Stomach (tissue), 9 donors: ENCODE measurements around the gene CNTN6. TPM values are rescaled to one million over a fixed set of nuclear protein-coding genes. Genes with fewer than 3 reads are reported as not detected.

ENCODE experiments used
- DNase-seq, 2 donors: peaks; one replicate each; pipeline versions ENCODE4 v3.0.0 to v3.0.0-alpha.2; 2013 to 2019
- H3K27ac ChIP-seq, 5 donors: fragments of 200-600 bp in 4 of 5; sonication (generic) in 4 of 5; one replicate each; pipeline ENCODE4 v1.5.1; 2013 to 2019; ENCODE audit warnings: mild to moderate bottlenecking in 1 of 5, moderate library complexity in 1 of 5
- H3K27me3 ChIP-seq, 3 donors: fragments of 200-600 bp; sonication (generic); one replicate each; pipeline ENCODE4 v1.5.1; 2017 to 2019; ENCODE audit warnings: mixed run types in 1 of 3
- H3K36me3 ChIP-seq, 4 donors: fragments of 200-600 bp; sonication (generic); 1 replicate in 3 of 4; 2 replicates in 1 of 4; pipeline ENCODE4 v1.5.1; 2016 to 2019
- H3K4me1 ChIP-seq, 4 donors: fragments of 200-600 bp; sonication (generic); one replicate each; pipeline ENCODE4 v1.5.1; 2016 to 2019
- H3K4me3 ChIP-seq, 4 donors: fragments of 200-600 bp; sonication (generic) in 3 of 4; one replicate each; pipeline ENCODE4 v1.5.1; 2016 to 2019; ENCODE audit warnings: mild to moderate bottlenecking in 1 of 4
- H3K9me3 ChIP-seq, 4 donors: fragments of 200-600 bp; sonication (generic); one replicate each; pipeline ENCODE4 v1.5.1; 2016 to 2019
- CTCF ChIP-seq, 7 experiments: fragments of 450-650 bp in 4 of 7; fragments of 200-600 bp in 3 of 7; sonication (generic) in 3 of 7; IDR thresholded peaks; one replicate each; pipeline ENCODE4 v1.5.1; 2016 to 2019; ENCODE audit warnings: antibody characterized with exemption in 7 of 7, control low read depth in 2 of 7, mild to moderate bottlenecking in 1 of 7
- EP300 ChIP-seq: sonication (generic); formaldehyde crosslinking; IDR thresholded peaks from one replicate; pipeline ENCODE4 v1.6.1; 2017; ENCODE audit warnings: antibody characterized with exemption
- POLR2A ChIP-seq, 4 donors: fragments of 450-650 bp; IDR thresholded peaks; one replicate each; pipeline ENCODE4 v1.6.1; 2016; ENCODE audit warnings: antibody characterized with exemption in 4 of 4, control low read depth in 2 of 4, mild to moderate bottlenecking in 1 of 4, moderate library complexity in 1 of 4
- POLR2AphosphoS5 ChIP-seq, 3 donors: sonication (generic); formaldehyde crosslinking; IDR thresholded peaks; one replicate each; pipeline ENCODE4 v1.6.1; 2016; ENCODE audit warnings: antibody characterized with exemption in 3 of 3
- WGBS, 5 donors: extraction: QIAGEN DNeasy Blood & Tissue Kit in 3 of 5; methylation state at CpG; one replicate each; pipeline versions ENCODE4 v1.1.5 to v1.1.7; 2013 to 2018; 5-methylcytosine and 5-hydroxymethylcytosine counted together
- intact Hi-C: fragments of 100-400 bp; cut with DNase I; formaldehyde crosslinking; loops from one replicate; pipeline ENCODE4 v1.15.1; 2023; ENCODE audit warnings: low total_unique reads
- polyA plus RNA-seq, 3 donors: library from polyadenylated mRNA; stranded (reverse); fragments of 200-250 nt; gene quantifications; one replicate each; pipeline ENCODE4 v1.2.3, GENCODE V29; 2013
- total RNA-seq, 5 donors: library from RNA; depleted of rRNA; stranded (reverse); fragments of >200 nt; gene quantifications; one replicate each; pipeline versions ENCODE4 v1.1.0 to v1.2.3, GENCODE V29; 2014 to 2016
- donor health status: healthy with polysubstance abuse.
- donor health status: Bipolar disorder and iron deficiency.
- donor health status: healthy.

The CNTN6 gene
- total and polyA plus RNA-seq, 8 donors = 2.2 TPM; not detected in 7

- intact Hi-C loops = no loop called here
Observed at GRCh38 chr3:1235526-1236120, 142.8 kb downstream of the CNTN6 start.

GRCh38 chr3:1251282-1252060, 158.6 kb downstream of the CNTN6 start:
- Histone ChIP-seq H3K36me3 (no peaks in the 10 kb centered on the region), H3K27ac (no peak overlapping the region), H3K4me1 (no peaks in the 10 kb centered on the region), H3K27me3 (no peaks in the 10 kb centered on the region), H3K4me3 (no peak overlapping the region), H3K9me3 (peaks cover 0 to 3% (median 0%) of the 10 kb centered on the region in 4 donors)
- WGBS, 5 donors = 58 to 71% (median 67%) methylated on average over 5 of the region's 5 CpGs
- intact Hi-C loops = no loop called here
- no peak for TF ChIP-seq EP300
- no peak for TF ChIP-seq CTCF (IDR thresholded peaks at IDR 0.05)
- no peak for TF ChIP-seq POLR2A (IDR thresholded peaks at IDR 0.05)
- DNase-seq = no peak

More at GRCh38 chr3:1235526-1236120, 142.8 kb downstream of the CNTN6 start:
- TF ChIP-seq POLR2A (IDR thresholded peaks at IDR 0.05) (no peak), EP300 (no peak), CTCF (IDR thresholded peaks at IDR 0.05) (no peak), POLR2AphosphoS5 (IDR thresholded peaks at IDR 0.05) (no peak)
- 62 to 87% (median 79%) methylated on average over 5 to 8 of the region's 8 CpGs for WGBS, 5 donors
- no peaks in the 10 kb centered on the region for H3K27me3 ChIP-seq
- H3K9me3 ChIP-seq = peaks cover 0 to 15% (median 0%) of the 10 kb centered on the region in 4 donors
- no peak overlapping the region for H3K4me3 ChIP-seq
- H3K27ac ChIP-seq = no peak overlapping the region
- no peaks in the 10 kb centered on the region for H3K36me3 ChIP-seq
- DNase-seq = no peak
- H3K4me1 ChIP-seq = no peaks in the 10 kb centered on the region

GRCh38 chr3:1252061-1252430, 159.2 kb downstream of the CNTN6 start:
- intact Hi-C loops = no loop called here
- H3K36me3 ChIP-seq = no peaks in the 10 kb centered on the region
- no peaks in the 10 kb centered on the region for H3K27me3 ChIP-seq
- H3K4me1 ChIP-seq = no peaks in the 10 kb centered on the region
- H3K4me3 ChIP-seq = no peak overlapping the region
- peaks cover 0 to 3% (median 0%) of the 10 kb centered on the region in 4 donors for H3K9me3 ChIP-seq
- no peak overlapping the region for H3K27ac ChIP-seq
- no peak for DNase-seq
- no peak for TF ChIP-seq POLR2A (IDR thresholded peaks at IDR 0.05)
- no peak for TF ChIP-seq CTCF (IDR thresholded peaks at IDR 0.05)
- no peak for TF ChIP-seq EP300
- no peak for TF ChIP-seq POLR2AphosphoS5 (IDR thresholded peaks at IDR 0.05)

- WGBS, 5 donors = 84 to 93% (median 90%) methylated on average over 2 of the region's 2 CpGs
- no peaks in the 10 kb centered on the region for H3K4me1 ChIP-seq
- H3K27ac ChIP-seq = no peak overlapping the region
- no peaks in the 10 kb centered on the region for H3K9me3 ChIP-seq
- DNase-seq = no peak
- H3K4me3 ChIP-seq = no peak overlapping the region
- no peaks in the 10 kb centered on the region for H3K36me3 ChIP-seq
- no peak for TF ChIP-seq EP300
- TF ChIP-seq CTCF (IDR thresholded peaks at IDR 0.05) = no peak
- H3K27me3 ChIP-seq = no peaks in the 10 kb centered on the region
- intact Hi-C loops = no loop called here
Observed at GRCh38 chr3:1262246-1262645, 169.4 kb downstream of the CNTN6 start.
